ENCODE data around the gene ZNF283.

The ZNF283 gene

GRCh38 chr19:43872547-43873336 lies 45.6 kb downstream of the ZNF283 start:
- DNase-seq = no peak

DNA sequence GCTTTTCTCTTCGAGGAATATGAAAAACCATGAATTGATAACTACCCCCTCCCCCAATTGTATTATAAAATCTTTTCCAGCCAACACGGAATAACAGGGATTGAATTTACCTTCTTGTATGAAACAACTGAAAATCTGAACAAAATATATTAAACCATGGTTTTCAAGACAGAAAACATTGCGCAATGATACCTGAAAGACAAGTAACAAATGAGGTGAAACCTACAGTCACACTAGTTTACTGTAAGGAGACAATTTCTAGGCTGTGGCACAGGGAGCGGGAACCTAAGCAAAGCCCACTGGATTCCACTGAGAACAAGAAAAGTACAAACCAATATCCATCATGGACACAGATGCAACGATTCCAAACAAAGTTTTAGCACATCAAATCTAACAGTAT lies 53.4 kb downstream of the ZNF283 start:
- DNase-seq = no peak

DNA sequence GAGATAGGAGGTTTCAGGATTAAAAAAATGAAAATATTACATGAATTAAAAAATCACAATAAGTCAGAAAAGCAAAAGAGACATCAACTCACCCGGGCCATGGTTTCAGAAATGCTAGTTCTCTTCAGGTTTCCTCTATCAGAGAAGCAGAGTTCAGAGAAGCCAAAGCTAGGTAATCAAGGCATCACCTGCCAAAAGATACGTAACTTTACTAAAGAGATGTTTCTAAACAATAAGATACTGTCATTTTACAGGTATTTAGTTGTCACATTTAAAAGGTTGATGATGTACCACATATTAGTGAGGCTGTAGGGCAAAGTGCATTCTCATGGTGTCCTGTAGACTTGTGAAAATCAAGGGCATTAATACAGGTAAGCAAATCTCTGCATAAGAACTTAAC lies 56.7 kb downstream of the ZNF283 start, which contains the start of gene ZNF404:
Gene ZNF404, minus strand, starts transcription at position 101 of the 400 bp plus-strand sequence.
- DNase-seq = no peak

DNA sequence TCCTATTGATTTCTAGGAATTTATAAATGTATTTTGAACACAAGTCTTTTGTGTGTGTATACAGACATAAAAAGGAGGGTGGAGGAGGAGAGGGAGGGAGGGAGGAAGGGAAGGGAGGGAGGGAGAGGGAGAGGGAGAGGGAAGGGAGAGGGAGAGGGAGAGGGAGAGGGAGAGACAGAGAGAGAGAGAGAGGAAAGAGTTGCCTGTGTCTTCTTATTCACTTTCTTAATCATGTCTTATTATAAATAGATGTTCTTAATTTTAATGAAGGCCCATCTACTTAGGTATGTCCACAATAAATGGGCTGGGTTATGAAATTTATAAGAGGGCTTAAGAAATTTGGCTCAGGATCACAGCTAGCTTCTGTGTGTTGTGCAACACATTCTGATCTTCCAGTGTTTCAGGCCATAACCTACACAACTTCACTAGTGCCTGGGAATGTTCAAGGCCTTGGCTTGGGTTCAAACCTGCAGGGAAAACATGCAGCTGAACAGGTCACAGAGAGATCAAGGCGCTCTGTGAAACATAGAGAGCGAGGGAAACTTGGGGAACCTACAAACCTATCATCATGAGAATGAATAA lies 68.7 kb downstream of the ZNF283 start:
- no peak for DNase-seq
